GM12878 (cell line): ENCODE data around the gene PIM2. TPM values are rescaled to one million over a fixed set of nuclear protein-coding genes. Genes with fewer than 3 reads are reported as not detected.

Experiments
- NR2C1 ChIP-seq: fragments of 450-650 bp; IDR thresholded peaks from 2 replicates; pipeline ENCODE4 v1.6.1; 2017; ENCODE audit warnings: antibody characterized with exemption, mild to moderate bottlenecking, moderate library complexity
- POLR2AphosphoS5 ChIP-seq: IDR thresholded peaks from 2 replicates; pipeline ENCODE4 v1.6.1; 2011; ENCODE audit warnings: mild to moderate bottlenecking, low read length, inconsistent platforms
- RAD21 ChIP-seq: IDR thresholded peaks from 2 replicates; pipeline ENCODE4 v1.6.1; 2011; ENCODE audit warnings: mild to moderate bottlenecking, low read depth, low read length, moderate library complexity; ENCODE audit not compliant: insufficient read depth
- SIN3A ChIP-seq: IDR thresholded peaks from 2 replicates; pipeline ENCODE4 v1.6.1; 2012; ENCODE audit warnings: low read depth, low read length, improper control_type of control experiment
- SMC3 ChIP-seq: IDR thresholded peaks from 2 replicates; pipeline ENCODE4 v1.6.1; 2011; ENCODE audit warnings: low read length, improper control_type of control experiment, borderline replicate concordance
- SP1 ChIP-seq: IDR thresholded peaks from one replicate; pipeline ENCODE4 v1.6.1; 2011; ENCODE audit warnings: low read depth, low read length
- polyA plus RNA-seq, 11 experiments: library from polyadenylated mRNA; depleted of rRNA in 4 of 11; unstranded in 6 of 11; stranded (reverse) in 5 of 11; fragments of >200 nt; fragmentation: Nextera tagmentation in 4 of 11; fragmentation: Illumina TruSeq in 1 of 11; extraction: Ambion mirVana in 4 of 11; extraction: Trizol in 1 of 11; gene quantifications; 1 replicate in 1 of 11; 2 replicates in 10 of 11; pipeline versions ENCODE4 v1.2.1 to v1.2.3, GENCODE V29; 2011 to 2016; ENCODE audit warnings: inconsistent platforms in 2 of 11, missing spikeins in 2 of 11, low read depth in 1 of 11
- total RNA-seq, 4 experiments: library from RNA; depleted of rRNA in 3 of 4; stranded (reverse); fragments of >200 nt in 3 of 4; fragmentation: Illumina TruSeq in 1 of 4; extraction: Trizol in 1 of 4; gene quantifications; 2 replicates each; pipeline versions ENCODE4 v1.2.1 to v1.2.3, GENCODE V29; 2013 to 2021
- TF ChIP-seq, protein P1 (sequence below), 3 experiments: IDR thresholded peaks in 2 of 3; conservative IDR thresholded peaks in 1 of 3; 2 replicates each; pipeline ENCODE4 v1.5.1; 2011; ENCODE audit warnings: low read depth in 3 of 3, low read length in 3 of 3, mild to moderate bottlenecking in 3 of 3, control low read depth in 2 of 3, moderate library complexity in 2 of 3, inconsistent platforms in 1 of 3, mixed read lengths in 1 of 3; ENCODE audit not compliant: control insufficient read depth in 2 of 3, insufficient read depth in 1 of 3; ENCODE audit errors: extremely low read depth in 1 of 3
- TF ChIP-seq, protein P2 (sequence below): fragments of 450-650 bp; formaldehyde crosslinking; IDR thresholded peaks from 2 replicates; pipeline ENCODE4 v1.5.0; 2022; ENCODE audit warnings: mild to moderate bottlenecking, missing genetic modification characterization
- TF ChIP-seq, protein P3 (sequence below): fragments of 450-650 bp; IDR thresholded peaks from 2 replicates; pipeline ENCODE4 v1.6.1; 2017; ENCODE audit warnings: mild to moderate bottlenecking
- TF ChIP-seq, protein P4 (sequence below): IDR thresholded peaks from 2 replicates; pipeline ENCODE4 v1.6.1; 2012; ENCODE audit warnings: mild to moderate bottlenecking, low read depth, low read length

Gene PIM2
- total and polyA plus RNA-seq, 10 of the 15 experiments (the other 5 are each of a cell fraction or from before 2014, with no cell fraction given) = 19.2 to 96.8 (median 32.3) TPM

DNA sequence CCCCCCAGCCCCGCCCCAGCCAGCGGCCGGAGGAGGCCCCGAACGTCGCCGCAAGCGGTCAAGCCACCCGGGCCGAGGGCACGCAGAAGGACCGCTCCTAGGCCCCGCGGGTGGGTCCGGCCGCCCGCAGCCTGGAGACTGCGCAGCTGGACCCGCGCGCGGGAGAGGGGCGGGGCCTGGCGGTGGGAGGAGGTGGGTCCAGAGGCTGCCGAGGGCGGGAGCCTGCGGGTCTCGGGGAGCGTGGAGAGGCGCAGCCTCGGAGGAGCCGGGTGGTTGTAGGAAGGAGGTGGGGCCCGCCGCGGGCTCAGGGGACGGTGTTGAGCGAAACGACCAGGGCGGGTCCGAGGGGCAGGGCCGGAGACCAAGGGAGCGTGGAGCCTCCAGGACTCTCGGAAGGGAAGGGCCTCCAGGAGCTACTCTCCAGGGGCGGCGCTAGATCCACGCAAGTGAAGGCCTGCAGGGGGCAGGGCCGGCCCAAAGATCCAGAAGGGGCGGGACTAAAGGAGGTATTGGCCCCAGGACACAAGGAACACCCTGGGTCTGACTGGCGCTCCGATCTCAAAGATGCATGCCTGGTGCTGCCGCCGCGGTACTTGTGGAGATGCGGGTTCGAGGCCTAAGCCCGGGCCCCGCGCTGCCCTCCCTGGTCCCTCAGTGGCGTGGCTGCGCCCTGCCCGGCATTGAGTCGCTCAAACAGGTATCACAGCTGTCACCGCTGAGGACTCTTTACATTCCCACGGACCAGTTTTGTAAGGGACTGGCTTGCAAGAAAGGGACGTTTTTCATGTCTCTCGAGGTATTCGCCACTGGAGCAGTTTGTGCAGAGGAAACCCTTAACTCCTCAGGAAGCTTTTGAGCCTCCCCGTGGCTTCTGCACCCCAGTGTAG lies 27.2 kb downstream of the PIM2 start (continued):
- TF ChIP-seq, protein P1, sequence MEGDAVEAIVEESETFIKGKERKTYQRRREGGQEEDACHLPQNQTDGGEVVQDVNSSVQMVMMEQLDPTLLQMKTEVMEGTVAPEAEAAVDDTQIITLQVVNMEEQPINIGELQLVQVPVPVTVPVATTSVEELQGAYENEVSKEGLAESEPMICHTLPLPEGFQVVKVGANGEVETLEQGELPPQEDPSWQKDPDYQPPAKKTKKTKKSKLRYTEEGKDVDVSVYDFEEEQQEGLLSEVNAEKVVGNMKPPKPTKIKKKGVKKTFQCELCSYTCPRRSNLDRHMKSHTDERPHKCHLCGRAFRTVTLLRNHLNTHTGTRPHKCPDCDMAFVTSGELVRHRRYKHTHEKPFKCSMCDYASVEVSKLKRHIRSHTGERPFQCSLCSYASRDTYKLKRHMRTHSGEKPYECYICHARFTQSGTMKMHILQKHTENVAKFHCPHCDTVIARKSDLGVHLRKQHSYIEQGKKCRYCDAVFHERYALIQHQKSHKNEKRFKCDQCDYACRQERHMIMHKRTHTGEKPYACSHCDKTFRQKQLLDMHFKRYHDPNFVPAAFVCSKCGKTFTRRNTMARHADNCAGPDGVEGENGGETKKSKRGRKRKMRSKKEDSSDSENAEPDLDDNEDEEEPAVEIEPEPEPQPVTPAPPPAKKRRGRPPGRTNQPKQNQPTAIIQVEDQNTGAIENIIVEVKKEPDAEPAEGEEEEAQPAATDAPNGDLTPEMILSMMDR (IDR thresholded peaks at IDR 0.05 in 2 of 3, conservative IDR thresholded peaks at IDR 0.05 in 1 of 3; ENCODE audit: control insufficient read depth in 2 of 3, extremely low read depth in 1 of 3, insufficient read depth in 1 of 3, low read depth in 3 of 3, low read length in 3 of 3) = peak; percentile 41 to 70 (median 51); a peak in 5 of 6 replicates
- TF ChIP-seq, protein P2, sequence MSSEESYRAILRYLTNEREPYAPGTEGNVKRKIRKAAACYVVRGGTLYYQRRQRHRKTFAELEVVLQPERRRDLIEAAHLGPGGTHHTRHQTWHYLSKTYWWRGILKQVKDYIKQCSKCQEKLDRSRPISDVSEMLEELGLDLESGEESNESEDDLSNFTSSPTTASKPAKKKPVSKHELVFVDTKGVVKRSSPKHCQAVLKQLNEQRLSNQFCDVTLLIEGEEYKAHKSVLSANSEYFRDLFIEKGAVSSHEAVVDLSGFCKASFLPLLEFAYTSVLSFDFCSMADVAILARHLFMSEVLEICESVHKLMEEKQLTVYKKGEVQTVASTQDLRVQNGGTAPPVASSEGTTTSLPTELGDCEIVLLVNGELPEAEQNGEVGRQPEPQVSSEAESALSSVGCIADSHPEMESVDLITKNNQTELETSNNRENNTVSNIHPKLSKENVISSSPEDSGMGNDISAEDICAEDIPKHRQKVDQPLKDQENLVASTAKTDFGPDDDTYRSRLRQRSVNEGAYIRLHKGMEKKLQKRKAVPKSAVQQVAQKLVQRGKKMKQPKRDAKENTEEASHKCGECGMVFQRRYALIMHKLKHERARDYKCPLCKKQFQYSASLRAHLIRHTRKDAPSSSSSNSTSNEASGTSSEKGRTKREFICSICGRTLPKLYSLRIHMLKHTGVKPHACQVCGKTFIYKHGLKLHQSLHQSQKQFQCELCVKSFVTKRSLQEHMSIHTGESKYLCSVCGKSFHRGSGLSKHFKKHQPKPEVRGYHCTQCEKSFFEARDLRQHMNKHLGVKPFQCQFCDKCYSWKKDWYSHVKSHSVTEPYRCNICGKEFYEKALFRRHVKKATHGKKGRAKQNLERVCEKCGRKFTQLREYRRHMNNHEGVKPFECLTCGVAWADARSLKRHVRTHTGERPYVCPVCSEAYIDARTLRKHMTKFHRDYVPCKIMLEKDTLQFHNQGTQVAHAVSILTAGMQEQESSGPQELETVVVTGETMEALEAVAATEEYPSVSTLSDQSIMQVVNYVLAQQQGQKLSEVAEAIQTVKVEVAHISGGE = no peak
- TF ChIP-seq, protein P3, sequence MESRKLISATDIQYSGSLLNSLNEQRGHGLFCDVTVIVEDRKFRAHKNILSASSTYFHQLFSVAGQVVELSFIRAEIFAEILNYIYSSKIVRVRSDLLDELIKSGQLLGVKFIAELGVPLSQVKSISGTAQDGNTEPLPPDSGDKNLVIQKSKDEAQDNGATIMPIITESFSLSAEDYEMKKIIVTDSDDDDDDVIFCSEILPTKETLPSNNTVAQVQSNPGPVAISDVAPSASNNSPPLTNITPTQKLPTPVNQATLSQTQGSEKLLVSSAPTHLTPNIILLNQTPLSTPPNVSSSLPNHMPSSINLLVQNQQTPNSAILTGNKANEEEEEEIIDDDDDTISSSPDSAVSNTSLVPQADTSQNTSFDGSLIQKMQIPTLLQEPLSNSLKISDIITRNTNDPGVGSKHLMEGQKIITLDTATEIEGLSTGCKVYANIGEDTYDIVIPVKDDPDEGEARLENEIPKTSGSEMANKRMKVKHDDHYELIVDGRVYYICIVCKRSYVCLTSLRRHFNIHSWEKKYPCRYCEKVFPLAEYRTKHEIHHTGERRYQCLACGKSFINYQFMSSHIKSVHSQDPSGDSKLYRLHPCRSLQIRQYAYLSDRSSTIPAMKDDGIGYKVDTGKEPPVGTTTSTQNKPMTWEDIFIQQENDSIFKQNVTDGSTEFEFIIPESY = no peak
- TF ChIP-seq RAD21 = peak; percentile 43; the same call in 1 of the 2 replicates
- TF ChIP-seq NR2C1 = no peak
- TF ChIP-seq SIN3A = 0 out of 2 replicates have a peak, but pooled peaks have one; percentile 34
- peak; percentile 22 for TF ChIP-seq SP1
- TF ChIP-seq, protein P4, sequence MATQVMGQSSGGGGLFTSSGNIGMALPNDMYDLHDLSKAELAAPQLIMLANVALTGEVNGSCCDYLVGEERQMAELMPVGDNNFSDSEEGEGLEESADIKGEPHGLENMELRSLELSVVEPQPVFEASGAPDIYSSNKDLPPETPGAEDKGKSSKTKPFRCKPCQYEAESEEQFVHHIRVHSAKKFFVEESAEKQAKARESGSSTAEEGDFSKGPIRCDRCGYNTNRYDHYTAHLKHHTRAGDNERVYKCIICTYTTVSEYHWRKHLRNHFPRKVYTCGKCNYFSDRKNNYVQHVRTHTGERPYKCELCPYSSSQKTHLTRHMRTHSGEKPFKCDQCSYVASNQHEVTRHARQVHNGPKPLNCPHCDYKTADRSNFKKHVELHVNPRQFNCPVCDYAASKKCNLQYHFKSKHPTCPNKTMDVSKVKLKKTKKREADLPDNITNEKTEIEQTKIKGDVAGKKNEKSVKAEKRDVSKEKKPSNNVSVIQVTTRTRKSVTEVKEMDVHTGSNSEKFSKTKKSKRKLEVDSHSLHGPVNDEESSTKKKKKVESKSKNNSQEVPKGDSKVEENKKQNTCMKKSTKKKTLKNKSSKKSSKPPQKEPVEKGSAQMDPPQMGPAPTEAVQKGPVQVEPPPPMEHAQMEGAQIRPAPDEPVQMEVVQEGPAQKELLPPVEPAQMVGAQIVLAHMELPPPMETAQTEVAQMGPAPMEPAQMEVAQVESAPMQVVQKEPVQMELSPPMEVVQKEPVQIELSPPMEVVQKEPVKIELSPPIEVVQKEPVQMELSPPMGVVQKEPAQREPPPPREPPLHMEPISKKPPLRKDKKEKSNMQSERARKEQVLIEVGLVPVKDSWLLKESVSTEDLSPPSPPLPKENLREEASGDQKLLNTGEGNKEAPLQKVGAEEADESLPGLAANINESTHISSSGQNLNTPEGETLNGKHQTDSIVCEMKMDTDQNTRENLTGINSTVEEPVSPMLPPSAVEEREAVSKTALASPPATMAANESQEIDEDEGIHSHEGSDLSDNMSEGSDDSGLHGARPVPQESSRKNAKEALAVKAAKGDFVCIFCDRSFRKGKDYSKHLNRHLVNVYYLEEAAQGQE = no peak
- TF ChIP-seq SMC3 = peak; percentile 31; the same call in 1 of the 2 replicates
- TF ChIP-seq POLR2AphosphoS5 = no peak
